NCI-H1092 (cell line): ENCODE results near the gene SMS.
"Not testable (repeated sequence)": the region's sequence is repeated elsewhere in the genome, so short reads cannot be mapped to it uniquely, and the experiment has no call there.

Experiments used
- DNase-seq: peaks from one replicate; lab custom pipeline; 2025; lab: John Stamatoyannopoulos, UW

The SMS gene

DNA sequence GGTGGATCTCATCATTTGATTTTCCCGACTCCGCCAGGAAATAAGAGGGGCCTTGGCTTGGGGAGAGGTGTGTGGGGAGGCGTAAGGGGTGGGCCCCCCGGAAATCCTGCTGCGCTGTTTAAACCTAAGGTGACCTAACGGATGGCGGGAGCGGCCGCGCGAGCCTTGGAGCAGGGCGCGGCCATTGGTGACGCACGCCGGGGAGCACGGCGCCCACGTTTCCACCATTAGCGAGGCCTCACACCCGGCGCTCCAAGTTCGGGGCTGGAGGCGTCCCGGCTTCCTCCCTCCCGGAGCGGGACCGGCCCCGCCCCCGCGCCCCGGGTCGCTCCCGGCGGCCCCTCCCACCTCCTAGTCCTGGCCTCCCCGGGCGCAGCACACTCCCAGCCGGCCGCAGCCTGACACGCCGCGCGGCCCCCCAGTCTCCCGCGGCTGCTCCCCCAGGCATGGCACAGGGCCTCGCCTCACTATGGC, at the start of gene SMS:
SMS (plus strand) TSS at position 354 of the 474 bp plus-strand sequence; CDS start at position 470, 116 bp downstream.
- peak; percentile 67 for DNase-seq

DNA sequence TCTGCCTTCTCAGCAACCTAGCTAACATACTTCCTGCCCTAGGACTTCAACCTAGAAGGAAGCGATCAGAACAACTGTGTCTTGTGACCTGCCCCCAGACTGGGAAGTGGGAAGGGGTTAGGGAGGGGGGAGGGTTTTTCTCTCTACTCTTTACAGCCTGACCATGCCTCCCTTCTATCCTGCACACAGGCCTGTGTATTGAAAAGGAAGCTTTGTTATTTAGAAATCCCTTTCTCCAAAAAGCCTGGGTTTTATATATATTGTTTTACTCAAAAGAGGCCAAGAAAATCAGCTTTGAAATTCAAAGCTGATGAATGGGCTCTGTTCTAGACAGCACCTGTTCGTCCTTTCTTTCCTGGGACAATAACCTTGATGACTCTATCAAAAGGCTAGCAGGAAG, 35.2 kb upstream of the SMS start:
- no peak for DNase-seq

DNA sequence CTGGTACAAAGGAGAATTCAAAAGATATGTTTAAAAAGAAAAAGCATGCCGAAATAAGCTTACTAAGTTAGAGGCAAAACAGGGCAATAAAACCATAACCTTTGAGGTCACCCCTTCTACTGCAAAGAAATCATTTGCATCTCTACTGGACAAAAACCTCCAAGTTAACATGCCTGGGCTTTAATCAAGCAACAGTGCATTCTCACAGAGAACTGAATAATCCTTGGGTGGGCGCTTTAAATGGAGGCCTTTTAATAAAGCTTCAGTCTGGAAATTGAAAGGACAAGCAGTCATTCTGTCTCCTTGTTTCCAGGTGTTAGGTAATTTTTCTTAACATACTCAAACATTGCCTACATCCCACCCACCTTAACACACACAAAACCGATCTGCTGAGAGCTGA, 34.6 kb upstream of the SMS start:
- DNase-seq: no peak

DNA sequence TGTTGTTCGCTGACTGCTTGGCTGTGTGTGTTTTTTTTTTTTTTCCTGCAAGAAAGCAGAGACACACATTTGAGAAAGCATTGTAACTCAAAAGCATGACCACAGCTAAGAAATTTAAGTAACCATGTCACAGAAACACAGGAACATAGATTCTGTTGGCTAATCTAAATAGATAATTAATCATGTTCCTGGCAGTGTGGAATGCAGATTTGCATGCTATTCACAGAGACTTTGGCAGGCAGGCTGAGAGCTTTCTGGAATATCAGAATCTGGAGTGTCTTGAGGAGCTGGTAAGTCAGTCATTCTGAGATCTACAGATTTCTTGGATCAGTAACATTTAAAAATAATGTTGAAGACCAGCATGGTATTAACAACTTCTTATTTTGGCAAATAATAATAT, 33.2 kb upstream of the SMS start:
- no peak for DNase-seq

DNA sequence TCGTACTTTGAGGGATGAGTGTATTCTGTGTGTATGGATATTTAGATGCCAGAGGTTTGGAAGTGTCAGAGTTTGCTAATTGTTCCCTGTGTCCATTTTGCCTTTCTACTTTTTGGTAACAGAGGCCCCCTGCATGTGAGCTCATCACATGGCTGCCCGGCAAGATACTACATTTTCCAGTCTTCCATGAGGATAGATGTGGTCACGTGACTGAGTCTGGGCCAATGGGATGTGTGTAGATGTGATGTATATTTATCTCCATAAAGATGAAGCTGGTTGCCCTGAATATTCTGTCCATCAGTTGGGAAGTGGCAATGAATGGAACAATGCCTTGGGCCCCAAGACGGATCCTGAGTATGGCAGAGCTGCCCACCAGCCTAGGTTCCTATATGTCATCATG, 29.0 kb upstream of the SMS start:
- no peak for DNase-seq

DNA sequence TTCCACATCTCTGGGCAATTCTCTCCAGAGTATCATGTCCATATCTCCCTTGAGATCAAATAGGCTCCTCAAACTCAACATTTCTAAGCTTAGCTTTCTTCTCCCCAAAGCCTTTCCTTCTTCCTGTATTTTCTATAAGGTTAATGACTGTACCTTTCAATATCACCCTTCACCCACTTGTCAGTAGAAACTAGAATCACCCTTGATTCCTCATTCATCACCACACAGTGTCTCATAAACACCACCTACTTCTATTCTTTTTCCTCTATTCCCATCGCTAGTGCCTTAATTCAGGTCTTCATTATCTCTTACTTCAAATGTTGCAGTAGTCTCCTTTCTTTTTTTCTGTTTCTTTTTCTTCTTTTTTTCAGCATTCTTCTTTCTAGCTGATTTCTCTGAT, 28.3 kb upstream of the SMS start:
- no peak for DNase-seq

DNA sequence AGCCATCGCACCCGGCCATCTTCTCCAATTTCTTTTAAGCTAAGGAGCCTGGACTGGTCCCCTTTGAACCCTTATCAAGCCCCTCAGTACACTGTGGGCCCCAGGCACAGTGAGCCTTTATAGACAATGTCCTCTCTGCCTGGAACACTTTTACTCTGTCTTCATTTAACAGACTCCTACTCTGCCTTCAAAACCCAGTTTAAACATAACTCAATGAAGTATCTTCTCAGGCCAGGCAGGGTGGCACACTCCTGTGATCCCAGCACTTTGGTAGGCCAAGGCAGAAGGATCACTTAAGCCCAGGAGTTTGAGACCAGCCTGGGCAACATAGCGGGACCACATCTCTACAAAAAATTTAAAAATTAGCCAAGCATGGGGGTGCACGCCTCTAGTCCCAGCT, 27.5 kb upstream of the SMS start:
- DNase-seq: no peak

DNA sequence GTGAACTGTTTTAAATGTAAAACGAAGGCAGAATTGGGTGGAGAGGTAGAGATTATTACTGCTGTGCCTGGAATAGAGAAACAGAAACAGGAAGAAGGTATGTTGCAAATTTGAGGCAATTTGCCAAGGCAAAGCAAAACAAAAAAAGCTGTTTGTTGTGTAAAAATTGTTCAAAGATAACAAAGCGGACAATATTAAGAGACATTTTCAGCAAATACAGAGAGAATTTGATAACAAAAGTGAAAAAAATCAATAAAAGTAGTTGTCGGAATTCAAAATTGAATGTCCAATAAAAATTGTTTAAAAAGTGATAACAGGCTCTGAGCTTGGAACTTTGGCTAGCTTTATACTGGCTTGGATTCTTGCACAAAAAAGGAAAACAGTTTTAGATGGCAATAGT, 14.4 kb upstream of the SMS start:
- DNase-seq: no peak

DNA sequence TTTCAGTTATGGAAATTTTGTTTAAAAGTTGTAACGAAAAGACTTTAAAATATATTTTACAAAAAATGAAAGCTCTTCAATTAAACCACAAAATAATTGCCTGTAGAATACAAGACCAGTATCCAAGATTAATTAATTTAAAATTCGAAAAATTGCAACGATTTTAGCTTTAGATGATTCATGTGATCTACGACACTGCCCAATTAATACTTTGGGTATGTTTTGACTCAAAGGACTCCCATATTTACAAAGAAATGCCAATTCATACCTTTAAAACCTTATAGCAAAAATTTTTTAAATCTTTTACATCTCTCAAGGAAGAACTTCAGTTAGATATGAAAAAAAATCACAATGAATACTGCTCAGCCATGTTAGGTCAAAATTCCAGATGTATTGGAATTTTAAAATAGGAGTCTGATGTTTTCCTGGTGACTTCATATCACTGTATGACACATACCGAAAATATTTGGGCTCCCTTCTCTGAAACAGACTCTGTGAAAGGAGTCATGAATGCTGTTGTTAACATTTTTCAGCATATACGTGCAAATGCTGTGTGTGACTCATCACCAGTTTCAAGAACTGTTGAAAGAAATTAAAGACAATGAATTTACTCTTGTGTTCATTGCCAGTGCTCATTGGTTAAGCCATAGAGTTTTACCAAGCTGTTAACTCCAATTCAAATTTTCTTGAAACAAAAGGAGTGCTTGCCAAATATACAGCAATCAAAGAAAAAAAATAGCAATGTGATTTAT, 13.8 kb upstream of the SMS start:
- no peak for DNase-seq

DNA sequence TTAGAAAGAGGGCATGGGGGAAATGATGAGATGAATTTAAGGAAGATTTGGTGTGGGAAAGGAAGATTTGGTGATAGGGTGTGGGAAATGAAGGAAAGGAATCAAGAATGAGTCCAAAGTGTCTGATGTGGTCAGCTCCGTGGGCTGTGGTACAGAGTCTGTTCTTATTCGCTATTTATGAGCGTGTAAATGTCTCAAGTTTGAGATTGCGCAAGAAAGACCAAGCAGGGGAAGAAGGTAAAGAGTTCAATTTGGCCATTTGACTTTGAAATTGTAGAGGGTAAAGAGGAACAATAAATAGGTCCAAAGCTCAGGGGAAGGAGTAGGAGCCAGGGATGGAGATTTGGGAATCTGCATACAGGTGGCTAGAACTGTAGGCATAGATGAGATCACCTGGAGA, 11.3 kb upstream of the SMS start:
- no peak for DNase-seq

DNA sequence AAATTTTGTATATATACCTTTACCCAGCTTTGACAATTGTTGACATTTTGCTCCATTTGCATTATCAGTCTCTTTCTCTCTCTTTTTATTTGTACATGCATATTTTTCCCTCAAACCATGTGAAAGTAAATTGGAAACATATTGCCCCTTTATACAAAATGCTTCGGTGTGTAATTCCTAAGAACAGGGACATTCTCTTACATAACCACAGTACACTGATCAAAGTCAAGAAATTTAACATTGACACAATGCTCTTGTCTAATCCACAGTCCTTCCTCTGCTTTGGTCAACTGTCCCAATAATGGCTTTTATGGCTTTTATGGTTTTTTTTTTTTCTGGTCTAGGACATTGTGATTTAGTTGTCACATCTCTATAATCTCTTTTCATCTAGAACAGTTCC, 9.5 kb upstream of the SMS start:
- no peak for DNase-seq

DNA sequence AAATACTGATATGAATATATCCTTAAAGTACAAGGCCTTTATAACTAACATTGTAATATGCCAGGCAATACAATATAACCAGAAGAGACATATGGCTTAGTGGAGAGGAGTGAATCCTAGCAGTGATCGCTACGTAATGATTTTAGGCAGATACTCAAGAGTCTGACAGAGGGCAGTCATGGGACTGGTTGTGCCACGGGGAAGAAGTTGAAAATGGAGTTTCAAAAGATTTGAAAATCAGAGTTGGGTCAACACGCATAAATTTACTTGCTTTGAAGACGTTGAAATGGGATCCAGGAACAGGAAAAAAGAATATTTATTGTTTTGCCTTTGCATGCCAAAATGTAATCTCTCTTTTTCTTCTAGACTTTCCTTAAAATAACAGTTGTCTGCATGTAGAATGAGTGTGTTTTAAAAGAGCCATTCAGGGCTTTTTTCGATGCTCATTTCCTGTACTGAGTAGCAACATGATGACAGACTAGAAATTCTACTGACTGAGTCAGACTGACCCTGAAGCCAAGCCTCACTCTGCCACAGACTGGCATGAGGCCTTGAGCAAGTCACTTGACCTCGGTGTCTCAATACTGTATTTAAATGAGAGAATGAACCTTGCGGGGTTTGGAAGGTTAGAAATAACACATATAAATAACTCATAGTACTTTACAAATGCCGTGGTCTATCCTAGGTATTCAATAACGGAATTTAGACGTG, 8.1 kb upstream of the SMS start:
- DNase-seq: no peak

DNA sequence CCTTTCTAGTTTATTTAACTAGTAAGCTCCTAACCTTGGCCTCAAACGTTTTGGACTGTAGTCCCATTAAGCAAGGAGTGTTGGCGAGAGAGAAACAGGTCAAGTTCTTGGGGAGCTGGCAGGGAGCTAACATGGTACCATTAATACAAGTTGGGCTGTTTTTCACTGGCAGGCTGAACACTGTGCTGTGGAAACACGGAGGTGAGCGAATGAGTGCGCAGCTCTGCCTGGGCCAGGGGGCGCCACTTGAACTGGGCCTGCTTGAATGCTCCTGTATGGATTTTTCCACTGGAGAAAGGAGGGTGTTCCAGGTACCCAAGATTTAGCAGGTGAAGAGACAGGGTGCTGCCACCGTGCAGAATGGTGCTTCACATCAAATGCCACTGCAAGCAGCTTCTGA, 7.4 kb upstream of the SMS start:
- DNase-seq: no peak

DNA sequence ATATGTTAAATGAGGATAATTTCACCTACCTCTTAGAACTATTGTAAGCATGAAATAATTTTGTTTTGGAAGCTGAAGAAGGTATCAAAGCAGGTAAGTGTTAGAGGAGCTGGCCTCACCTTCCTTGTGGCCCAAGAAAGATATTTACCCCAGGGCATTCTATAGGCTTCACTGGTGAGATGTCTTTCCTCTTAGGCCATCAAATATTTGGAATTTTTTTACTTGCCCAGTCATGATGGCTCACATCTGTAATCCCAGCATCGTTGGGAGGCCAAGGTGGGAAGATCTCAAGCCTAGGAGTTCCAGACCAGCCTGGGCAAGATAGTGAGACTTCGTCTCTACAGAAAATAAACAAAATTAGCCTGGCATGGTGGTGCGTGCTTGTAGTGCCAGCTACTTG, 6.1 kb upstream of the SMS start:
- no peak for DNase-seq

DNA sequence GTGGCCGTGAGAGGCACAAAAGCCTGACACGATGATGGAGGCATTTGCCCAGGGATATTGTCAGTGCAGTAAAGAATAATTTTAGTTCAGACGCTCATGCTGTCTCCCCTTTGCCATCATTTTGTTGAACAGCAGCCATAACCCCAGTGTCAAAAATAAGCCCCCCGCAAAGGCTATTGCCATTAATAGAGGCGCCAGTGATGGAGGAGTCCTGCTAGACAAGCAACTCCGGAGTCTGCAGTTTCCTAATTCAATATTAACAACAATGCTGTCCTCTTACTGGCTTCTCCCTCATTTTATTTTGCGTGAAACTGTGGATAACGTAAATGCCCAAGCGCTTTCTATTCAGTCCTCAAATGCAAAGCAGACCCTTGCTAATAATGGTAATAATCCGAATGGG, 603 bp upstream of the SMS start:
- DNase-seq: no peak

DNA sequence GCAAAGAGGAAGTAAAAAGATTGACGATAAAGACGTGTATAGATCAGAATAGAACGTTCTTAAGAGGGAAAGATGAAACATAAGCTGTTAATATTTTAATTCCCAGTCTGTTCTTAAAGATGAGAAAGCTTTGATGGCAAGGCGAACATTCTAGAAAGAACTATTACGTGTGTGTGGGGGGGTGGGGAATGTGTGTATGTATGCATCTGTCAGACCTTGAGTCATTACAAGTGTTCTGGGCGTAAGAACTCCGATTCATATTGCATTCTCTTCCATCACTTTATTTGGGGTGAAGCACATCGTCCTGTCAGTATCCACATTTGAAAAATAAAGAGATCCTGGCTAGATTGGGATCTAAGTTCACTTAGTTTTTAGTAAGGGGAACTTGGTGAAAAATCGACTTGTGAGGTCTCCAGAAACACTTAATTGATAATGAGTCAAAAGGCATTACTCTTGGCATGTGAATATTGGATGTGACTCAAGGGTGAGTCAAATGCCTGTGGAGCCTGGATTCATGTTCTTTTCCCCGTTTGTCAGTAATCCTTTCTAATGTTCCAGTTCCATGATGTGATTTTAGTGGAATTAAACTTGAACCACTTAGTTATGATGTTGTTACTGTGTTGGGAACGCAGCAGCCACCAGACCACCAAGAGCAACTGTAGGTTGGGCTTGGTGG, 3.1 kb downstream of the SMS start:
- DNase-seq: no peak

DNA sequence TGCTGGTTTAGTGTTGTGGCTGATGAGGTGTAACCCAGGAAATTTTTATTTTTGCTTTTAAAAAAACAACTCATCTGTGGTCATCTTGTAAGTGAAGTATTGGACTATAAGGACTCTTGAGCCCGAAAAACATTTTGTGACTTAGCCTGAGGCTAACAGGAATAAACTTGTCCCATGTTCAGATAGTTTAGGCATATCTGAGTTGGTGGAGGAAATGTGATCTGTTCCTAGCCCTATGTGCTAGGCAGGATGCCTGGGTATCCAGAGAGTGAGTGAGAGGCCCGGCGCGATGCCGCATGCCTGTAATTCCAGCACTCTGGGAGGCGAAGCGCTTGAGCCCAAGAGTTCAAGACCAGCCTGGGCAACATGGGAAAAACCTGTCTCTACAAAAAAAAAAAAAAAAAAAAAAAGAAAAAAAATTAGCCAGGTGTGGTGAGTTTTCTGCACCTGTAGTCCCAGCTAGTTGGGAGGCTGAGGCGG, 3.7 kb downstream of the SMS start:
- no peak for DNase-seq

DNA sequence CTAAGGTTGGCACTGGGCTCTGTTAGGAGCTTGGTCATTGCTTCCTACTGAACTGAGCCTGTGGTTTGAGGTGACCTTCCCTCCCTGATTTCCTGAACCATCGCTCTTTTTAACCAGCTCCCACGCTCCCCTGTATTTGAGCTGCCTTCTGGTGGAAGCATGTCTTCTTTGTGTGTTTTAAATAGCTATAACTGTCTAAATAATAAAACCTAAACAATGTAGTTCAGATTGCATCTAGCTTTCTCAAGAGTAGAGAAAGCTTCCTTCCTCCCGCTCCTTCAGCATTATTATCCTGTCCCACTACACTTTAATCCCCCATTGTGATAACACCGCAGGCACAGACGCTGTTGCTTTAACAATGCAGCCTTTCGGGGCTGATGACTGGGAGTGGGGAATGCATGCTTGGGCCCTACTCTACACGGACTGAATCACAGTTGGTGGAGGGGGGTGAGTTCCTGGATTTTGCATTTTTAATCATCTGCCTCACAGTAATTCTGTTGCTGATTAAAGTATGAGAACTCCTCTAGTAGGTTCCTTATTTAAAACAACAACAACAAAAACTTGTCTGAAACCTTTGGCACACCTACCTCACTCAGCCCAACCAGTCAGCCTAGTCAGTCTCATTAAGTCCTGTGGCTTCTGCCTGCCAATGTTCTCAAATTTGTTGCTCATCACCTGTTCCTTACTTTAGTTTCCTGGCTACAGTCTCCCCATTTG, 6.6 kb downstream of the SMS start:
- DNase-seq: no peak

DNA sequence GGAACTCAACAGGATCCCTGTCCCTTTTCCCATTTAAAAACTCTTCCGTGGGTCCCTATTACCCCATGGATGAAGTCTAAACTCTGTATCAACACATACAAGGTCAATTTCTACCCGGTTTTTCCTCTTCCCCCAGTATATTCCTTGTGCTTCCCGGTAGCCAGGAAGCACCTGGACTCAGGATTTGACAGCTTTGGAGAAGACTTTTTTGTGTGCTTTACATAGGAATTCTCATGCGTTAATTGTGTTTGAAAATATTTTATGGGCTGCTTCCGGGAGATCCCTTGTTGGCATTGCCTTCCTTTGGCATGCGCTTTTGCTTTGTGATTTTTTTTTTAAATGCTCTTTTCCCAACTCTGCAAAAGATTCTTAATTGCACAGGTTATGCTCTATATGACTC, 7.2 kb downstream of the SMS start:
- no peak for DNase-seq

DNA sequence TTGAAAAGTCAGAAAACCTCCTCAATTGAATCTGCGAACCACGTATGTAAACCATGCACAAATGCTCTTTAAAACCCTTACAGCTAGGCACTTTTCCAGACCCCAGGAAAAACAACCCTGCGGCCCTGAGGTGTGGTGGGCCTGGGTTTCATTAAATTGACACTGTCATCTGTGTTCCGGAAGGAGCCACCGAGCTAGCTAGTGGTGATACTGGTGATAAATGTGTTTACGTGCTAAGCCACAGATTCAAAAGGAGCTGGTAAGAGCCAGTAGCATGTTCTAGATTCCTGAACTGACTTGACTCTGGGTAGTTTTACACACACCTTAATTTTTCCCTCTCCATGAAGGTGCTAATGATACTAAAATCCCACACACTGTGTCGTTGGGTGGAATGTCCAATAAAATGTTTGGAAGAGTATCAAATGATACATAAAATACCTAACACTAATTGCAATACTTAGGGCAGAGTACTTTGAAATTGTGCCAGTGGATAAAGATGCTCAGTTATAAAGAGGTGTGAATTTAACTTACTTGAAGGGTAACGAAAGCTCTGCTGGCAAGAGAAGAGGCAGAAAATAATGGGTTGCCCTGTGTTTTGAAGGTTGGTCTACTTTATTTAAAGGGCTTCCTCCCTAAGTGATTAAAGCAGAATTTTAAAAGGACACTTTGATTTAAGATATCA, 8.5 kb downstream of the SMS start:
- DNase-seq: no peak

DNA sequence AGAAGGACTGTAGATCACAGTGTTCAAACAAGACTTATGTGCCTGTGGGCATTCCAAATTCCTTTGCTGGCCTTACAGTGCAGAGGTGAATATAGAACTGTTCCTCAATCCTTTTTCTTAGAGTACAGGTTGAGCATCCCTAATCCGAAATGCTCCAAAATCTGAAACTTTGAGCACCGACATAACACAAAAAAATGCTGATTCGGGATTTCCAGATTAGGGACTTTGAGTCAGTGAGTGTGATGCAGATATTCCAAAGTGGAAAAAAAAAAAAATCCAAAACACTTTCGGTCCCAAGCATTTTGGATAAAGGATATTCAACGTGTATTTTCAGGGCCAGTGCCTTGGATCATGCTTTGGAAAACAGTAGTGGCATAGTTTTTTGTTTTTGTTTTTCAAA, 9.2 kb downstream of the SMS start:
- DNase-seq: no peak

DNA sequence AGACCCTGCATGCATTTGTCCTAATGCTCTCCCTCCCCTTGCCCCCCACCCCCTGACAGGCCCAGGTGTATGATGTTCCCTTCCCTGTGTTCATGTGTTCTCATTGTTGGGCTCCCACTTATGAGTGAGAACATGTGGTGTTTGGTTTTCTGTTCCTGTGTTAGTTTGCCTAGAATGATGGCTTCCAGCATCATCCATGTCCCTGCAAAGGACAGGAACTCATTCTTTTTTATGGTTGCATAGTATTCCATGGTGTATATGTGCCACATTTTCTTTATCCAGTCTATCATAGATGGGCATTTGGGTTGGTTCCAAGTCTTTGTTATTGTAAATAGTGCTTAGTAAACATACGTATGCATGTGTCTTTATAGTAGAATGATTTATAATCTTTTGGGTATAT, 10.0 kb downstream of the SMS start:
- DNase-seq: not testable (repeated sequence)
